ENCODE data around the gene AANAT. TPM values are rescaled to one million over a fixed set of nuclear protein-coding genes. Genes with fewer than 3 reads are reported as not detected.

The AANAT gene
- total RNA-seq, 1 experiment from 2014 or later, result not detected

GRCh38 chr17:76442341-76443338 lies 24.8 kb upstream of the AANAT start:
- no peak for DNase-seq (ENCODE audit: low spot score)

- DNase-seq (ENCODE audit: low spot score), result no peak
Measured at GRCh38 chr17:76444518-76445311, 22.7 kb upstream of the AANAT start.

DNA sequence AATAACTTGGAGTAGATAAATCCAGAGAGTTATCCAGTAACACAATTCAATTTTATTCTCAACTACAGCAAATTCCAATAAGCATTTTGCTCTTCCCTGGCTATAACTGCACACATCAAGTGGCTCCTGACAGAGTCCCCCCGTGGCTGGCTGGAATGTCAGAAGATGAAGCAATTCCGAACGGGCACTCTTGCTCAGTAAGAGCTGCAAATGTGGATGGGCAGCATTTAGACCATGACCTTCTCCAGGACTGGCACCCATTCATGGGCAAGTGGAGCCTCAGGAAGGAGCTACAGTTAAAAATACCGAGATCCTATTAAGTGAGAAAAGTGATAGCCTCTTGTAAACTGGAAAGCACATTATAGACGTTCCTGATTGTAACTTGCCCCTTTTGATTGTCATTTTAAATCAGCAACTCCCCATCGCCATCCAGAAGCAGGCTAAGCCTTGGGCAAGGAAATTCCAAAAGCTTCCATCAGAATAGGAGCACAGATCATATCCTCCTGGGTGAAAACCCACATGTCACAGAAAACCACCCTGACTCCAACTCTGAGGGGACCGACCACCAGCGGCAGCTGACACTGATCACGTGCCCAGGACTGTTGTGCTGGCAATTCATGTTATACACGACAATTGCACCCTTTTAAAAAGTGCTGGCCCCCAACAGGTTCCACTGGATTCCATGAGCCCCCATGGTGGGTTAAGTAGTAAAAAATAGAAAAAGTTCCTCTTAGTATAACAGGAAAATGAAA lies 21.5 kb upstream of the AANAT start:
- DNase-seq (ENCODE audit: low spot score), result no peak

GRCh38 chr17:76446449-76447231 lies 20.8 kb upstream of the AANAT start:
- peak; percentile 92 for DNase-seq (ENCODE audit: low spot score)

DNA sequence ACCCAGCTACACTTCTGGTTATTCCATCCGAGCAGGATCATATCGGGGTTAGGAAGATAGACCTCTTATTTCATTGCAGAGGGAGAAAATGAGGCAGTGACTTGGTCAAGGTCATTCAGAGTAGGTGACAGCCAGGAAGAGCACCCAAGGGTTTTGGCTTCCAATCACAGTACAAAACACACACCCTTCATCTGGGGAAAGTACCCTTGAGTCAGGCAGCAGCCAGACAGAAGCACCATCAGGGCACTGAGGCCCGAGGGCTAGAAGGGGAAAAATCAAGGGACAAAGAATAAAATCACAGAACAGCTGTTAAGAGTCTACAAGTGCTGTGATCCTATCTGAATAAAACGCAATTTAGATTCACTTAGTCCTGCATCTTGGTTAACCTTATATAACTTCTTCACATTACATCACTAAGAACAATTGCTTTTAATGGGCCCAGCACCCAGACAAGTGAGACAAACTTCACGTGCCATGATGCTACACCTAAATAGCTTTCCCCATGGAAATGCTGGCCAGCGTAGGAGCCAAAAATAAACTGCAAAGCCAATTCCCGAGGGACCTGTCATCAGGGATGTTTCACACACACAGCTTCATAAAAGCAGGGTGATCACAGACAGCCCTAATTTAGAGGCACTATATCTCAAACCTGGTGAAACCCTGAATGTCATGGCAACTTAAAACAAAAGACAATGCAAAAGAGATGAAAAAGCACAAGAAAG lies 19.3 kb upstream of the AANAT start:
- DNase-seq (ENCODE audit: low spot score), result peak; percentile 45

GRCh38 chr17:76449126-76449525 lies 18.3 kb upstream of the AANAT start:
- DNase-seq (ENCODE audit: low spot score), result no peak

DNA sequence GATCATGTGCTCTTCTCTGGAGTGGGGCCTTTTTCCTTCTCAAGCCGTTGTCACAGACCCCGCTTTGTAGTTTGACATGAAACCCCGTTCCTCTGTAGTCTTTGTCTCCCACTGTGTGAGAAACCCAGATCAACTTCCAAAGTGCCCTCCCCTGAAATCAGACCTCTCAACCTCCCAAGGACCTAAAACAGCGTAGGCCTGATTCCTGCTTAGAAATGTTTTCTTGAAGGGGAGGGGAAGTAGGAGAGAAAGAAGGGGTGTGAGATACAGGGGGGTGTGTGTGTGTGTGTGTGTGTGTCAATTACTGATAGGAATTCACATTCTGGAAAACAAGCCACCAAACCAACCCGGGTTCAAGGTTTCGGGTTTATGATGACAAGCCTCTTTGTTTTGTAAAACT lies 15.9 kb upstream of the AANAT start:
- DNase-seq (ENCODE audit: low spot score), result no peak

GRCh38 chr17:76452127-76452659 lies 15.2 kb upstream of the AANAT start:
- no peak for DNase-seq (ENCODE audit: low spot score)

- peak; percentile 79 for DNase-seq (ENCODE audit: low spot score)
Measured at GRCh38 chr17:76452660-76453430, 14.6 kb upstream of the AANAT start, which contains the start of gene UBE2O. TSS of gene UBE2O (minus strand) at chr17:76453152. CDS start at chr17:76453141, 11 bp downstream.

- no peak for DNase-seq (ENCODE audit: low spot score)
Measured at GRCh38 chr17:76453431-76453743, 14.0 kb upstream of the AANAT start.

DNA sequence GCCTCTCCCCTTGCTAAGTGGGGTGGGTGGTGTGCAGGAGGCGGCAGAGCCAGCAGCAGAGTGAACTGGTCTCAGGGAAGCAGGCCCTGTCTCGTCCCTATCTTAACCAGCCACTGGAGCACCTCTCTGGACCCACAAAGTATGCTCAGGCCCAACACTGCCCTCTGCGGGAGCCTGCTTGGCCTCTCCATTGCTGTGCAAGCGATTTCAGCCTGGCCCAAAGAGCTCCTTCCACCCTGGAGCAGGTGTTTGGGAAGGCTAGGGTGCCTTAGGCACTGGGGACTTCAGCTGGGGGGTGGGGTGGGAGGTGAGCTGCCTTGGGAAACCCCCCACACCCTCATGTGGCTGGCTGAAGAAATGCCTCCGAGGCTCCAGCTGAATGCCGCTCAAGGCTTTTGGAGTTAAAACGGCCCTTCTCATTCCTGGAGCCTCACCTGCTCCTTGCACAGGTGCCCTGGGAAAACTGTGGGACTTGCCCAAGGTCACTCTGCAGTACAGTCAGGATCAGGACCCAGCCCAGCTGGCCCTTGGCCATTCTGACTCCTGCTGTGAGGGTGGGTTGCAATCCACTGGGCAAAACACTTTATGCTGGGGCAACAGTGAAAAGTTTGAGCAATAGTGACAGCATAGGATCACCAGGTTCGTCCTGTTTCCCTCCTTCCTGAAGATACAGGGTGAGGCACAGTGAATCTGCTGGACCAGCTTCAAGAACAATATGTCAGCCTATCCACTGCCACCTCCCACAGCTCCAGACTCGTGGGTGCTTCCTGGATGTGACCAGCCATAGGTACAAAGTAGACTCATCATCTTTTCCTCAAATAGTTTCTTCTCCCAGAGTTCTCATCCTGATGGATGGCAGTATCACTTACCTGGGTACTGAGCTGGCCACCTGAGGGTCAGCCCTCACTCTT lies 8.6 kb upstream of the AANAT start:
- DNase-seq (ENCODE audit: low spot score), result peak; percentile 40

DNA sequence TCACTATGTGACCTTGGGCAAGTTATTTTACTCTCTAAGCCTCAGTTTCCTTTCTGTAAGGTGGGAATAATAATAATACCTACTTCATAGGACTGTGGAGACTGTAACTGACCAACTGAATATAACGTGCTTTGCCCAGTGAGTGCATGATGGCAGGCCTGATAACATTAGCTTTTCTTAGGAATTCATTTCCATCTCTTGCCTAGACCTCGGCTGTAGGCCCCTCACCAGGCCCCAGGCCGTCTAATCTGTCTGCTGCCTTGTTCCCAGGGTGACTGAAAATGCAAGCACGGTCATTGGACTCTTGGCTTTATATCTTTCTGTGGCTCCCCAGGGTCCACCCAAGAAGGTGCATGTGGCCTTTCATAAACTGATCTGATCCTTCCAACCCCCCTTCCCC lies 7.7 kb upstream of the AANAT start:
- DNase-seq (ENCODE audit: low spot score), result no peak

GRCh38 chr17:76461765-76462555 lies 5.4 kb upstream of the AANAT start:
- DNase-seq (ENCODE audit: low spot score), result no peak

GRCh38 chr17:76462556-76463290 lies 4.7 kb upstream of the AANAT start:
- DNase-seq (ENCODE audit: low spot score), result no peak

GRCh38 chr17:76466775-76467130 lies 650 bp upstream of the AANAT start:
- no peak for DNase-seq (ENCODE audit: low spot score)

- no peak for DNase-seq (ENCODE audit: low spot score)
Measured at GRCh38 chr17:76467809-76468633, 618 bp downstream of the AANAT start.
